Measurements from ENCODE around the gene AGAP3.

The AGAP3 gene

DNA sequence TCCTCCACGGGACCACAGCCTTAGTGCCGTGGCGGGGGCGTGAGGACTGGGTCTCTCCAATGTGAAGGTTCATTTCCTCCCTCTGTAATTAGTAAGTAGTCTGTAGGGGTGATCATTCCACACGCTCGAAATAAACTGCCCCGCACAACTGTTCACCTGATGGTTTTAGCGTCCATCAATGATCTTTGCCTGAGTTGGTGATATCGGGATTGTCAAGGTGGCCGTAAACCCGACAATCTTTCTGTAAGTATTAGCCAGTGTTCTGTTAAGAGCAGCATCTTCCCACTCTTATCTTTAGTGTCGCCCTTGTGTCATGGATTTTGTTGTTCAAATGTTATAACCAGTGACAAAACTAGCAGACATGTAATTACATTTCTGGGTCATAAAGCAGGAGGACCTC lies 17.7 kb downstream of the AGAP3 start:
- TF ChIP-seq, protein P1, sequence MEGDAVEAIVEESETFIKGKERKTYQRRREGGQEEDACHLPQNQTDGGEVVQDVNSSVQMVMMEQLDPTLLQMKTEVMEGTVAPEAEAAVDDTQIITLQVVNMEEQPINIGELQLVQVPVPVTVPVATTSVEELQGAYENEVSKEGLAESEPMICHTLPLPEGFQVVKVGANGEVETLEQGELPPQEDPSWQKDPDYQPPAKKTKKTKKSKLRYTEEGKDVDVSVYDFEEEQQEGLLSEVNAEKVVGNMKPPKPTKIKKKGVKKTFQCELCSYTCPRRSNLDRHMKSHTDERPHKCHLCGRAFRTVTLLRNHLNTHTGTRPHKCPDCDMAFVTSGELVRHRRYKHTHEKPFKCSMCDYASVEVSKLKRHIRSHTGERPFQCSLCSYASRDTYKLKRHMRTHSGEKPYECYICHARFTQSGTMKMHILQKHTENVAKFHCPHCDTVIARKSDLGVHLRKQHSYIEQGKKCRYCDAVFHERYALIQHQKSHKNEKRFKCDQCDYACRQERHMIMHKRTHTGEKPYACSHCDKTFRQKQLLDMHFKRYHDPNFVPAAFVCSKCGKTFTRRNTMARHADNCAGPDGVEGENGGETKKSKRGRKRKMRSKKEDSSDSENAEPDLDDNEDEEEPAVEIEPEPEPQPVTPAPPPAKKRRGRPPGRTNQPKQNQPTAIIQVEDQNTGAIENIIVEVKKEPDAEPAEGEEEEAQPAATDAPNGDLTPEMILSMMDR (conservative IDR thresholded peaks at IDR 0.05; ENCODE audit: control insufficient read depth, insufficient read depth, low read depth, low read length) = no peak
- H3K4me3 ChIP-seq (ENCODE audit: control insufficient read depth, low read depth, low read length) = no peak overlapping the region
- no peak for DNase-seq (ENCODE audit: low read depth)

- no peak overlapping the region for H3K4me3 ChIP-seq (ENCODE audit: control insufficient read depth, low read depth, low read length)
- TF ChIP-seq, protein P1 (conservative IDR thresholded peaks at IDR 0.05; ENCODE audit: control insufficient read depth, insufficient read depth, low read depth, low read length) = no peak
- DNase-seq (ENCODE audit: low read depth) = peak; percentile 92
Observed at GRCh38 chr7:151104411-151105235, 18.3 kb downstream of the AGAP3 start.

GRCh38 chr7:151107882-151108281 lies 21.6 kb downstream of the AGAP3 start:
- DNase-seq (ENCODE audit: low read depth) = no peak
- TF ChIP-seq, protein P1 (conservative IDR thresholded peaks at IDR 0.05; ENCODE audit: control insufficient read depth, insufficient read depth, low read depth, low read length) = no peak
- H3K4me3 ChIP-seq (ENCODE audit: control insufficient read depth, low read depth, low read length) = no peak overlapping the region

DNA sequence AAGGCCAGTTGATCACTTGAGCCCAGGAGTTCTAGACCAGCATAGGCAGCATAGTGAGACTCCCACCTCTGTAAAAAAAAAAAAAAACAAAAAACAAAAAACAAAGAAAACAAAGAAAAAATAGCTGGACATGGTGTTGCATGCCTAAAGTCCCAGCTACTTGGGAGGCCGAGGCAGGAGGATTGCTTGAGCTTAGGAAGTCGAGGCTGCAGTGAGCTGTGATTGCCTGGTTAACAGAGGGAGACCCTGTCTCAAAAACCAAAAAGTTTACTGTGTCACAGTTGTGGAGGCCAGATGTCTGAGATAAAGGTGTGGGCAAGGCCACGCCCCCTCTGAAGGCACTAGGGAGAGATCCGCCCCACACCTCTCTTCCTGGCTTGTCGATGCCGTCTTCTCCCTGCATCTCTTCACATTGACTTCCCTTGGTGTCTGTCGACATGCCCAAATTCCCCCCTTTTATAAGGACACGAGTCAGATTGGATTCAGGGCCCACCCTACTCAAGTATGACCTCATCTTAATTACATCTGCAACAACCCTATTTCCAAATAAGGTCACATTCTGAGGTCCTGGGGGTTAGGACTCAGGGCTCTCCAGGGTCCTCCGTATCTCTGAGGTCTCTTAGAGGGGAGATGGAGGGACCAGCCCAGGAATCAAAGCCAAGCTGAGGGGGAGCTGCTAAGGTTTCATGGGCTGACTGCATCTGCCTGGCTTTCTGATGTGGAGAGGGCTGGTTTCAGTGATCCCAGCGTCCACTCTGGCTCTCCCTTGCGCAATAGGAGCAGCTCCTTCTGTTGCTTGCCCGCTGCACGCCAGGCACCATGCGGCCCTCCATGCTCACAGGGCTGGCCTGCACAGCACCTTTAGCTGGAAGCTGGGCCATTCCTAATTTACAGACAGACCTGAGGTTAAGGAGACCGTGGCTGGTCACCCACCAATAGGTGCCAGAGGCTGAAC lies 23.1 kb downstream of the AGAP3 start:
- peak; percentile 68 for DNase-seq (ENCODE audit: low read depth)
- H3K4me3 ChIP-seq (ENCODE audit: control insufficient read depth, low read depth, low read length) = no peak overlapping the region
- TF ChIP-seq, protein P1 (conservative IDR thresholded peaks at IDR 0.05; ENCODE audit: control insufficient read depth, insufficient read depth, low read depth, low read length) = no peak

GRCh38 chr7:151110236-151110940 lies 24.1 kb downstream of the AGAP3 start:
- H3K4me3 ChIP-seq (ENCODE audit: control insufficient read depth, low read depth, low read length) = no peak overlapping the region
- TF ChIP-seq, protein P1 (conservative IDR thresholded peaks at IDR 0.05; ENCODE audit: control insufficient read depth, insufficient read depth, low read depth, low read length) = no peak
- DNase-seq (ENCODE audit: low read depth) = no peak

DNA sequence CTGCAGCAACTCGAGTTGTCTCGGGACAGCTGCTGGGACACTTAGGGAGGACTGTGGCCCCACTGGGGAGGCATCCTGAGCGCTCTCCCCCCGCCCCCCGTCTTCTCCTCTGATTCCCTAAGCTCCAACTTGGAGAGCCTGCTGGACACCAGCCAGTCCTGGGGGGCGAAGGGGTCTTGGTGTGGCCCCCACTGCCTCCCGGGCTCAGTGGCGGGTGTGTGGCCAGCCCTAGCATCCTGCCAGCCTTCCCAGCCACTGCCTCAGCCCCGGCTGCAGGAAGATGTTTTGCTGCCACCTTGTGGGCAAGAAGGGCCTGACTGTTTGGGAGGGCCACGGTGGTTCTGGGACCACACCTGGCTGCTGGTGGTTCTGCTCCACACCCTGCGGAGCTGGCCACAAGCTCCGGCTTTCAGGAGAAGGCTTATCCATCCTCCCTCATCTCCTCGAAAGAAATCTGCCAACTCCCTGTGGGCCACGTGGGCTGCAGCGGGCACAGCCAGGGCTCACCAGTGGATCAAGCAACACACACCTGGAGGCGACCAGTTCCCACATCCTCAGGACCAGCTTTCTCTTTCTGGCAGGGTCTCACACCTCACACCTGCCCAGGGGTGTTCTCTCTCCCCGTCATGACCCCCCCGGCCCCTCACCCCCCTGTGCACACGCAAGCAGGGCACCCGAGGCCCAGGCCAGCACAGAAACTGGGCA lies 24.8 kb downstream of the AGAP3 start:
- TF ChIP-seq, protein P1 (conservative IDR thresholded peaks at IDR 0.05; ENCODE audit: control insufficient read depth, insufficient read depth, low read depth, low read length) = peak; percentile 85
- DNase-seq (ENCODE audit: low read depth) = peak; percentile 65
- H3K4me3 ChIP-seq (ENCODE audit: control insufficient read depth, low read depth, low read length) = no peak overlapping the region
